HAP-1 (cell line): ENCODE results near the gene SOX1.

Experiments used
- DNase-seq, 2 experiments: peaks; one replicate each; pipeline ENCODE4 v3.0.0-alpha.2; 2016 to 2020; ENCODE audit warnings: low spot score in 2 of 2
- H3K27me3 ChIP-seq: fragments of 250-450 bp; sonication (Bioruptor Pico); 2 replicates; pipeline ENCODE4 v1.5.1; 2020; ENCODE audit warnings: low read depth, mild to moderate bottlenecking, moderate library complexity
- H3K36me3 ChIP-seq: fragments of 250-450 bp; sonication (Bioruptor Pico); replicated peaks from 2 replicates; pipeline ENCODE4 v1.5.1; 2020; ENCODE audit warnings: mild to moderate bottlenecking
- H3K4me1 ChIP-seq: fragments of 250-450 bp; sonication (Bioruptor Pico); 2 replicates; pipeline ENCODE4 v1.5.1; 2020; ENCODE audit warnings: mild to moderate bottlenecking
- H3K4me3 ChIP-seq: fragments of 250-450 bp; sonication (Bioruptor Pico); 2 replicates; pipeline ENCODE4 v1.5.1; 2020; ENCODE audit warnings: mild to moderate bottlenecking, moderate library complexity
- H3K9me3 ChIP-seq: fragments of 250-450 bp; sonication (Bioruptor Pico); 2 replicates; pipeline ENCODE4 v1.5.1; 2020; ENCODE audit warnings: mild to moderate bottlenecking, moderate library complexity
- in situ Hi-C: fragments of 300-500 bp; cut with MboI; formaldehyde crosslinking; loops from 3 replicates; pipeline ENCODE4 v1.14.3; 2020; ENCODE audit warnings: low sequenced_read_pairs, inconsistent platforms, mixed read lengths

SOX1 gene

GRCh38 chr13:112112534-112113276 is 45.8 kb downstream of the SOX1 start:
- Histone ChIP-seq H3K36me3 (no peaks in the 10 kb centered on the region), H3K4me3 (no peak overlapping the region), H3K27me3 (no peaks in the 10 kb centered on the region), H3K9me3 (no peaks in the 10 kb centered on the region), H3K4me1 (no peaks in the 10 kb centered on the region)
- DNase-seq, result no peak
- in situ Hi-C loops, result no loop called here

GRCh38 chr13:112113348-112113747 is 46.4 kb downstream of the SOX1 start:
- Histone ChIP-seq H3K4me3 (no peak overlapping the region), H3K36me3 (no peaks in the 10 kb centered on the region), H3K4me1 (no peaks in the 10 kb centered on the region), H3K27me3 (no peaks in the 10 kb centered on the region), H3K9me3 (no peaks in the 10 kb centered on the region)
- in situ Hi-C loops, result no loop called here
- DNase-seq, result no peak

GRCh38 chr13:112113851-112114250 is 46.9 kb downstream of the SOX1 start:
- Histone ChIP-seq H3K36me3 (no peaks in the 10 kb centered on the region), H3K4me1 (no peaks in the 10 kb centered on the region), H3K27me3 (no peaks in the 10 kb centered on the region), H3K4me3 (no peak overlapping the region), H3K9me3 (no peaks in the 10 kb centered on the region)
- no peak for DNase-seq
- in situ Hi-C loops, result no loop called here

- H3K4me3 ChIP-seq, result no peak overlapping the region
- in situ Hi-C loops, result no loop called here
- DNase-seq, result no peak
- no peaks in the 10 kb centered on the region for H3K4me1 ChIP-seq
- no peaks in the 10 kb centered on the region for H3K36me3 ChIP-seq
- no peaks in the 10 kb centered on the region for H3K9me3 ChIP-seq
- no peaks in the 10 kb centered on the region for H3K27me3 ChIP-seq
Measured at GRCh38 chr13:112114391-112114790, 47.4 kb downstream of the SOX1 start.

- no peak for DNase-seq
- no peaks in the 10 kb centered on the region for H3K36me3 ChIP-seq
- H3K27me3 ChIP-seq, result no peaks in the 10 kb centered on the region
- in situ Hi-C loops, result no loop called here
- H3K4me3 ChIP-seq, result no peak overlapping the region
- no peaks in the 10 kb centered on the region for H3K4me1 ChIP-seq
- H3K9me3 ChIP-seq, result no peaks in the 10 kb centered on the region
Measured at GRCh38 chr13:112115403-112116091, 48.6 kb downstream of the SOX1 start.

- no peaks in the 10 kb centered on the region for H3K27me3 ChIP-seq
- in situ Hi-C loops, result no loop called here
- no peak overlapping the region for H3K4me3 ChIP-seq
Measured at GRCh38 chr13:112116187-112116950, 49.4 kb downstream of the SOX1 start.

GRCh38 chr13:112117258-112117954 is 50.5 kb downstream of the SOX1 start:
- in situ Hi-C loops, result no loop called here

More at GRCh38 chr13:112116187-112116950, 49.4 kb downstream of the SOX1 start:
- no peak for DNase-seq
- Histone ChIP-seq H3K36me3 (no peaks in the 10 kb centered on the region), H3K9me3 (no peaks in the 10 kb centered on the region), H3K4me1 (no peaks in the 10 kb centered on the region)

GRCh38 chr13:112117955-112118302 is 51.0 kb downstream of the SOX1 start:
- Histone ChIP-seq H3K36me3 (no peaks in the 10 kb centered on the region), H3K4me3 (no peak overlapping the region), H3K9me3 (no peaks in the 10 kb centered on the region), H3K27me3 (no peaks in the 10 kb centered on the region), H3K4me1 (no peaks in the 10 kb centered on the region)
- no peak for DNase-seq
- in situ Hi-C loops, result no loop called here

More at GRCh38 chr13:112117258-112117954, 50.5 kb downstream of the SOX1 start:
- Histone ChIP-seq H3K4me1 (no peaks in the 10 kb centered on the region), H3K27me3 (no peaks in the 10 kb centered on the region), H3K4me3 (no peak overlapping the region), H3K36me3 (no peaks in the 10 kb centered on the region), H3K9me3 (no peaks in the 10 kb centered on the region)
- no peak for DNase-seq

- Histone ChIP-seq H3K36me3 (no peaks in the 10 kb centered on the region), H3K27me3 (no peaks in the 10 kb centered on the region), H3K9me3 (no peaks in the 10 kb centered on the region), H3K4me3 (no peak overlapping the region), H3K4me1 (no peaks in the 10 kb centered on the region)
- in situ Hi-C loops, result no loop called here
- no peak for DNase-seq
Measured at GRCh38 chr13:112118451-112119064, 51.6 kb downstream of the SOX1 start.

- in situ Hi-C loops, result no loop called here
- Histone ChIP-seq H3K36me3 (no peaks in the 10 kb centered on the region), H3K4me3 (no peak overlapping the region), H3K4me1 (no peaks in the 10 kb centered on the region), H3K9me3 (no peaks in the 10 kb centered on the region), H3K27me3 (no peaks in the 10 kb centered on the region)
- no peak for DNase-seq
Measured at GRCh38 chr13:112119192-112120030, 52.5 kb downstream of the SOX1 start.

- H3K27me3 ChIP-seq, result no peaks in the 10 kb centered on the region
- H3K9me3 ChIP-seq, result no peaks in the 10 kb centered on the region
- H3K36me3 ChIP-seq, result no peaks in the 10 kb centered on the region
- no peak for DNase-seq
- H3K4me3 ChIP-seq, result no peak overlapping the region
- in situ Hi-C loops, result no loop called here
- H3K4me1 ChIP-seq, result no peaks in the 10 kb centered on the region
Measured at GRCh38 chr13:112120031-112120373, 53.1 kb downstream of the SOX1 start.
